Thyroid gland (tissue), 4 donors: ENCODE measurements around the gene VIT.

ENCODE experiments used
- CTCF ChIP-seq, 6 experiments: fragments of 200-600 bp in 3 of 6; fragments of 450-650 bp in 3 of 6; sonication (generic) in 3 of 6; IDR thresholded peaks; one replicate each; pipeline ENCODE4 v1.5.1; 2016 to 2019; ENCODE audit warnings: antibody characterized with exemption in 6 of 6, mild to moderate bottlenecking in 2 of 6, inconsistent platforms in 1 of 6, moderate library complexity in 1 of 6
- POLR2A ChIP-seq, 2 donors: fragments of 450-650 bp; IDR thresholded peaks; one replicate each; pipeline ENCODE4 v1.6.1; 2017; ENCODE audit warnings: antibody characterized with exemption in 2 of 2, mild to moderate bottlenecking in 2 of 2, moderate library complexity in 1 of 2

- no peak for TF ChIP-seq CTCF (IDR thresholded peaks at IDR 0.05)
- no peak for TF ChIP-seq POLR2A (IDR thresholded peaks at IDR 0.05)
Observed at GRCh38 chr2:36775261-36775660, 78.8 kb downstream of the VIT start.
